GM19099 (cell line): ENCODE data around the gene BRSK2.

Source experiments
- POLR2A ChIP-seq: IDR thresholded peaks from 3 replicates; pipeline ENCODE4 v1.6.1; 2011; ENCODE audit warnings: low read depth; ENCODE audit not compliant: insufficient read length; ENCODE audit errors: extremely low read depth

Gene BRSK2

GRCh38 chr11:1442807-1443366 is 53.2 kb downstream of the BRSK2 start:
- TF ChIP-seq POLR2A = no peak

DNA sequence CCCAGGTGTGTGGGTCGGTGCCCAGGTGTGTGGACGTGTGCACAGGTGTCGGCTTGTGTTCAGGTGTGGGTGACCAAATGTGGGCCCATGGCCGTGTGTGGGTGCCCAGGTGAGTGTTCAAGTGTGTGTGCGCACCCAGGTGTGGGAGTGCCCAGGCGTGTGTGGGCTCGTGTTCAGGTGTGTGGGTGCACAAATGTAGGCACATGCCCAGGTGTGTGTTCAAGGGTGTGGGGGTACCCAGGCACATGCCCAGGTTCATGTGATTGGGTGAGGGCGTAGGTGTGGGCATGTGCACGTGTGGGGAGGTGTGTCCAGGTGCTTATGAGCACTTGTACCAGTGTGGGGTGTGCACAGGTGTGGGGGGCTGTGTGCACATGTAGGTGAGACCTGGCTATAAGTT is 54.0 kb downstream of the BRSK2 start:
- TF ChIP-seq POLR2A = no peak

DNA sequence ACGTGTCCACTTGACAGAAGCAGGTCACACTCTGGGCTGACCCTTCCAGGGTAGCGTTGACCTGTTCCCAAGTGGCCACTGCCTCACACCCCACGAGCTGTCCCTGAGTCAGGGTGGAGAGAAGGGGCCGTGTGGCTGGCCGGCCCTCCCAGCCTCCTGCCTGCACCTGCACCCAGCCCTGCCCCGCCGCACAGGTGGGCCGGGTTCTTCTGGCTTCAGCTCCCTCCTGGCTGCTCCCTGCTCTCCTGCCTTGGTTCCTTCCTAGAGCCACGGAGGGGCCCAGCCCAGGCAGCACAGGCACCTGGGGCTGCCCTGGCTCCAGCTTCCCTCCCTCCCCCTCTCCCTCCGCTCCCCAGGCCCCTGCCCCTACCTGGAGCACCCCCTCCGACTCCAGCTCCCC is 54.6 kb downstream of the BRSK2 start:
- no peak for TF ChIP-seq POLR2A

- TF ChIP-seq POLR2A = no peak
Measured at GRCh38 chr11:1444823-1445422, 55.2 kb downstream of the BRSK2 start.

- TF ChIP-seq POLR2A = no peak
Measured at GRCh38 chr11:1445741-1446445, 56.2 kb downstream of the BRSK2 start.

DNA sequence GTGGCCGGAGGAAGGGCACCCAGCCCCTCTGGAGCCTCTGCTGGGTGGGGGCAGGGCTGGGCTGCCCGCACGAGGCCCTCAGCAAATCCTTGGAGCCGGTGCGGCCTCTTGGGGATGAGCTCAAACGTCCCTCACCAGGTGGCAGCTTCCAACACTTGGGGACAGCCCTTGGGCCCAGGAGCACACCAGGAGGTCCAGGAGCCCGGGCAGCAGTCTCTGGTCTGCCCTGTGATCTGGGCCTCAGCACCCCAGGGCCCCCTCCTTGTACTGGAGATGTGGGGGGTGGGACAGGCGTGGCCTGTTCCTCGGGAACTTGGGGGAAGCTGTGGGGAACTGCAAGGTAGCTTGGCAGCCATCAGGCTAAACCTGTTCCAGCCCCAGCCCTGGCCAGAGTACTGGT is 56.9 kb downstream of the BRSK2 start:
- no peak for TF ChIP-seq POLR2A

DNA sequence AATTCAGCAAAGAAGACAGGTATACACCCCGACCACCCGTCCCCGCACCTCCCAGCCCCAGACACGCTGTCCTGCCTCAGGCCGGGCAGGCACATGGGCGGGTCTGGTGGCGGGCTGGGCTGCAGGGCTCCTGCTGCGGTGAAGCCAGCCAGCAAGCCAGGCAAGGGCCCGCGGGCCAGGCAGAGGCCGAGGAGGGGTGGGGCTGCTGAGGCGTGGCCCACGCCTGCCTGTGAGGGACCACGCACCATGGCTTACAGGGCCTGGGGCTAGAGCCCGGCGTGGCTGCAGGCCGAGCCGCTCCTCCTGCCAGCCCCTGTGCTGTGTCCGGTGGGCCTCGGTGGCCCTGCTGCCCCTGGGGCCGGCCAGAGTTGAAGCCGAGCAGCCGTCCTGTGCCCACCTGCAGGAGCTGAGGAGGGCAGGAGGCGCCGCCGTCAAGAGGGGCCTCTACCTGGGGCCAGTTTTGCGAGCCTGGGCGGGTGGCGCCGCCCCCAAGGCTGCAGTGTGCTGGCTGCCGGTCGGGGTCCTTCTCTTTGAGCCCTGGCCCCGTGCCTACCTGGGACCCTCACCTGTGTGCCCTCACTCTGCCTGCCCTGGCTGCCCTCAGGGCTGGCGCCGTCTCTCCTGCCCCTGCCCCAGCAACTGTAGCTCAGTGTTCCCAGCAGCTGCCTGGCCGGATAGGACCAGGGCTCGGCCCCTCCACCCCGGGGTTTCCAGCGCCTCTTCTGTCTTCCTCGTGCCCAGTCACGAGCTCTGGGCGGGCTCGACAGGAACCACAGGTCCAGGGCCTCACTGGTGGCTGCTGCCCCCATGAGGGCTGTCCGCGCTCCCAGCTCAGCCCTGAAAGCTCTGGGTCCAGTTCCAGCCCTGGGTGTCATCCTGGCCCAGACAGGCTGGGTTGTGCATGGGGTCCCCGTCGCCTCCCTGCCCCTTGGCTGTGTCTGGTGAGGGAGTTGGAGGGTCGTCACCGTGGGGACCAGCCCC is 58.4 kb downstream of the BRSK2 start:
- TF ChIP-seq POLR2A = no peak

DNA sequence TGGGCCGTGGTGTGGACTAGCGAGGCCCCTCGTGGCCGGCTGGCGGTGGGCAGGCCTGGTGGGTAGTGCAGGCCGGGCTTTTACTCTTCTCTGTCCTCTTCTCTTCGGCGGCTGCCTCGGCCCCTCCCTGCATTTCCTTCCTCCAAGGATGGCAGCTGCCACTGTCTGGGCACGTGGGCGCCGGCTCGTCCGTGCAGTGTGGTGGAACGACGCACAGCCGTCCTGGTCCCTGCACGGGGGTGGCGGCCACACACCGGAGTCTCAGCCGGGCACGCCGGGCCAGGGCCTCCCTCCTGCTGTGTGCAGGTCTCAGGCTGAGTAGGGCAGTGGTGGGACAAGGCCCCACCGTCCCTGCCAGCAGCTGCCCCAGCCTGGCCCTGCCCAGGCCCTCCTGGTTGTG is 59.1 kb downstream of the BRSK2 start:
- TF ChIP-seq POLR2A = no peak

GRCh38 chr11:1449490-1450243 is 59.9 kb downstream of the BRSK2 start:
- TF ChIP-seq POLR2A = no peak

DNA sequence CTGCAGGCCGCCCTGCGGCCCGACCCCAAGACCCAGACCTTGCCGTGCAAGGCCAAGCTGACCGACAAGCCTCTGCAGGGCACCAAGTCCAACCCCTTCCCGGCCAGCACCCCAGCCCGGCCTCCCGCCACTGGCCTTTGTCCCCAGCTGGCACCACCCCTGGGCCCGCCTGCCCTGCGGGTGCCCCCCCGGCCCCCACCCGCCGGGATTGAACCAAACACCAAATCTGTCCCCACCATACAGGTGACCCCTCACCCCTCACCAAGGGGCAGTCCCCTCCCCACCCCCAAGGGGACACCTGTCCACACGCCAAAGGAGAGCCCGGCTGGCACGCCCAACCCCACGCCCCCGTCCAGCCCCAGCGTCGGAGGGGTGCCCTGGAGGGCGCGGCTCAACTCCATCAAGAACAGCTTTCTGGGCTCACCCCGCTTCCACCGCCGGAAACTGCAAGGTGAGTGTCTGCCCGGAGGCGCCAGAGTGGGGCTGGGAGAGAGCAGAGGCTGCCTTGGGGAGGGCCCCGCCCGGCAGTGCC is 60.7 kb downstream of the BRSK2 start:
- TF ChIP-seq POLR2A = no peak

DNA sequence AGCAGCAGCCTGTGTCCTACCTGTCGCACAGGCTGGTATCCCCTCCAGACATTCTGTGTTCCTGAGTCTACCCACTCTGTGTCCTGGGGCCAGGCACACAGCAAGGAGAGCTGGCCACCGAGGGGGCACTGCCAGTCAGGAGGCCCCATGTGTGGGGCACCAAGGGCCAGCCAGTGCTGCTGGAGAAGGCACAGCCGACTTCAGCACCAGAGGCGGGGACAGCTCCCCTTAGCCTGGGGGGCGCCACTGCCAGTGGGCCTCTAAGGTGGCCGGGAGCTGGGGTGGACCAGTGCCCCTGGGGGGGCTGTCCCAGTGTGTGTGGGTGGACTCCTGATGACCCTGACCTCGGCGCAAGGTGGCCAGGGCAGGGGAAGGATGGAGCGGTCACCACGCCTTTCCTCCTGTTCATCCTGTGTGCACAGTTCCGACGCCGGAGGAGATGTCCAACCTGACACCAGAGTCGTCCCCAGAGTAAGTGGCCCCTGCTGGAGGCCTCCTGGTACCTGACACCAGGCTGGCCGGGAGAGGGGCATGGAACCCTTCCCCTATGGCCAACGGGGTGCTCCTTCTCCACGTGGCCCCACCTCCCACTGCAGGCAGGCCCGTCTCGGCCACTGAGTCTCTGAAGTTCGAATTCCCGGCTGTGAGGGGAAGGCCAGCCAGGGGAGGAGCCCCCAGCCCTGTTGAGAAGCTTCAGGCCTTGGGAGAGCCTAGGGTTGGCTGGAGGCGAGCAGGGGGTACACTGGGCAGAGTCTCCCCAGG is 61.4 kb downstream of the BRSK2 start:
- TF ChIP-seq POLR2A = no peak

GRCh38 chr11:1451781-1452470 is 62.2 kb downstream of the BRSK2 start:
- no peak for TF ChIP-seq POLR2A

DNA sequence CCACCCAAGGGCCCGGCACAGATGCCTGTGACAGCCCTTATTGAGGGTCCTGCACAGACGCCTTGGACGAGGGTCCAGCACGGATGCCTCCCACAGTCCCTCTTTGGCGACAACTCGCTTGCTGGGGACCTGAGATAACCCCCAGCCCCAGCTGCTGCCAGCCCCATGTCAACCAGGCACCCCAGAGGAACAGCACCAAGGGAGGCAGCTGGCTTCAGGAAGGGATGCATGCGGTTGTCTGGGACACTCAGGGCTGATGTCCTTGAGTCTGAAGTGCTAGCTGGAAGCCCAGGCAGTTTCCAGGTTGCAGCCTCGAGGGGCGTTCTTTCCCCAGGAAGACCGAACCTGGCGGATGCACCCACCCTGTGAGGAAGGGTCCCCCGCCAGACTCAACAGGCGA is 63.0 kb downstream of the BRSK2 start:
- no peak for TF ChIP-seq POLR2A
